Naive thymus-derived CD4-positive, alpha-beta T cell (primary cell): Measurements from ENCODE around the gene VRK2. TPM values are rescaled to one million over a fixed set of nuclear protein-coding genes. Genes with fewer than 3 reads are reported as not detected.
"Not testable (repeated sequence)": the region's sequence is repeated elsewhere in the genome, so short reads cannot be mapped to it uniquely, and the experiment has no call there.

ENCODE experiments used
- ATAC-seq: fragments of 150-1000 bp; cut with Tn5 transposase; 2 replicates; pipeline ENCODE4 v1.10.0; 2021; ENCODE audit warnings: mild to moderate bottlenecking, moderate library complexity
- CTCF ChIA-PET: fragments of 350-600 bp; sonication (Branson Sonifier 250); formaldehyde crosslinking; loops from one replicate; lab custom pipeline; 2021; ENCODE audit warnings: antibody characterized with exemption; lab: Charles Lee
- POLR2A ChIA-PET: fragments of 350-600 bp; sonication (Branson Sonifier 250); formaldehyde crosslinking; loops from one replicate; lab custom pipeline; 2021; ENCODE audit warnings: antibody characterized with exemption, inconsistent platforms; lab: Charles Lee
- DNase-seq, 9 donors: peaks; one replicate each; pipeline versions ENCODE4 v3.0.0 to v3.0.0-alpha.2; 2020 to 2022; ENCODE audit warnings: mixed read lengths in 1 of 9
- H3K27ac ChIP-seq: one replicate; pipeline ENCODE4 v1.7.0; 2013; ENCODE audit warnings: mild to moderate bottlenecking, low read depth, low read length, moderate library complexity
- H3K27me3 ChIP-seq, 2 donors: one replicate each; pipeline ENCODE4 v1.7.0; 2013; ENCODE audit warnings: low read length in 2 of 2, mild to moderate bottlenecking in 2 of 2, moderate library complexity in 2 of 2; ENCODE audit not compliant: control insufficient read depth in 2 of 2, insufficient read depth in 2 of 2
- H3K36me3 ChIP-seq, 3 experiments: 1 replicate in 2 of 3; 2 replicates in 1 of 3; pipeline ENCODE4 v1.7.0; 2013; ENCODE audit warnings: low read length in 3 of 3, mild to moderate bottlenecking in 3 of 3, moderate library complexity in 1 of 3; ENCODE audit not compliant: insufficient read depth in 3 of 3, control insufficient read depth in 2 of 3
- H3K4me1 ChIP-seq, 2 donors: one replicate each; pipeline ENCODE4 v1.7.0; 2013; ENCODE audit warnings: low read length in 2 of 2, mild to moderate bottlenecking in 2 of 2, moderate library complexity in 1 of 2; ENCODE audit not compliant: control insufficient read depth in 2 of 2, insufficient read depth in 2 of 2
- H3K4me3 ChIP-seq: 2 replicates; pipeline ENCODE4 v1.7.0; 2013; ENCODE audit warnings: mild to moderate bottlenecking, low read length
- H3K9me3 ChIP-seq, 3 experiments: 1 replicate in 2 of 3; 2 replicates in 1 of 3; pipeline ENCODE4 v1.7.0; 2013; ENCODE audit warnings: low read length in 3 of 3; ENCODE audit not compliant: control insufficient read depth in 2 of 3
- H3K27ac Mint-ChIP-seq, 9 donors: one replicate each; pipeline ENCODE4 v1.8.0; 2020 to 2022; ENCODE audit warnings: mixed read lengths in 9 of 9, mild to moderate bottlenecking in 8 of 9, moderate library complexity in 5 of 9, inconsistent platforms in 2 of 9
- H3K27me3 Mint-ChIP-seq, 5 donors: one replicate each; pipeline ENCODE4 v1.8.0; 2021 to 2022; ENCODE audit warnings: mixed read lengths in 5 of 5, mild to moderate bottlenecking in 1 of 5
- H3K36me3 Mint-ChIP-seq, 5 donors: one replicate each; pipeline ENCODE4 v1.8.0; 2020 to 2022; ENCODE audit warnings: mixed read lengths in 5 of 5, mild to moderate bottlenecking in 3 of 5, inconsistent platforms in 1 of 5
- H3K4me1 Mint-ChIP-seq, 7 donors: one replicate each; pipeline ENCODE4 v1.8.0; 2020 to 2022; ENCODE audit warnings: mixed read lengths in 7 of 7, mild to moderate bottlenecking in 3 of 7, inconsistent platforms in 1 of 7
- H3K4me3 Mint-ChIP-seq, 10 donors: one replicate each; pipeline ENCODE4 v1.8.0; 2020 to 2022; ENCODE audit warnings: mild to moderate bottlenecking in 10 of 10, mixed read lengths in 10 of 10, moderate library complexity in 6 of 10, inconsistent platforms in 2 of 10
- H3K9me3 Mint-ChIP-seq, 11 donors: one replicate each; pipeline ENCODE4 v1.8.0; 2020 to 2022; ENCODE audit warnings: mixed read lengths in 11 of 11, mild to moderate bottlenecking in 4 of 11, inconsistent platforms in 1 of 11, moderate library complexity in 1 of 11
- intact Hi-C, 2 donors: fragments of 100-400 bp; cut with micrococcal nuclease; formaldehyde crosslinking; loops; one replicate each; pipeline ENCODE4 v1.15.1; 2023
- polyA plus RNA-seq, 2 donors: library from polyadenylated mRNA; unstranded; fragments of 300-500 nt; fragmentation: Illumina TruSeq; gene quantifications; one replicate each; pipeline ENCODE4 v1.2.3, GENCODE V29; 2021
- total RNA-seq, 6 experiments: library from RNA in 5 of 6; stranded (reverse) in 5 of 6; gene quantifications; 1 replicate in 5 of 6; 2 replicates in 1 of 6; pipeline ENCODE4 v1.2.3 and lab custom pipeline; 2021 to 2026

VRK2 gene
- total and polyA plus RNA-seq, 7 experiments from 2014 or later: 13.1 to 24.5 (median 15.2) TPM

- Mint-ChIP-seq H3K4me1 (no peaks in the 10 kb centered on the region), H3K9me3 (peaks cover 0 to 25% (median 3%) of the 10 kb centered on the region in 11 donors), H3K4me3 (no peak overlapping the region), H3K27me3 (no peaks in the 10 kb centered on the region), H3K27ac (no peak overlapping the region), H3K36me3 (peaks cover 0 to 16% (median 6%) of the 10 kb centered on the region in 5 donors)
- no peak overlapping the region for H3K4me3 ChIP-seq
- no peaks in the 10 kb centered on the region for H3K4me1 ChIP-seq
- ChIA-PET CTCF (no interaction called here), POLR2A (no interaction called here)
- H3K27ac ChIP-seq: no peak overlapping the region
- H3K36me3 ChIP-seq: no peaks in the 10 kb centered on the region
- DNase-seq (no peak), ATAC-seq (no peak)
- H3K27me3 ChIP-seq: no peaks in the 10 kb centered on the region
- H3K9me3 ChIP-seq: no peaks in the 10 kb centered on the region
- intact Hi-C loops: no loop called here
Observed at GRCh38 chr2:58180635-58181034, 134.0 kb downstream of the VRK2 start.

- H3K27ac Mint-ChIP-seq: no peak overlapping the region
- Histone ChIP-seq H3K27me3 (no peaks in the 10 kb centered on the region), H3K36me3 (no peaks in the 10 kb centered on the region), H3K4me1 (no peaks in the 10 kb centered on the region), H3K9me3 (no peaks in the 10 kb centered on the region), H3K4me3 (no peak overlapping the region), H3K27ac (no peak overlapping the region)
- DNase-seq: no peak
- intact Hi-C loops: no loop called here
- peaks cover 0 to 22% (median 6%) of the 10 kb centered on the region in 5 donors for H3K36me3 Mint-ChIP-seq
- no peaks in the 10 kb centered on the region for H3K4me1 Mint-ChIP-seq
- H3K4me3 Mint-ChIP-seq: no peak overlapping the region
- no peak for ATAC-seq
- POLR2A ChIA-PET: no interaction called here
- H3K27me3 Mint-ChIP-seq: no peaks in the 10 kb centered on the region
- CTCF ChIA-PET: no interaction called here
- peaks cover 0 to 23% (median 3%) of the 10 kb centered on the region in 11 donors for H3K9me3 Mint-ChIP-seq
Observed at GRCh38 chr2:58182527-58182926, 135.9 kb downstream of the VRK2 start.

GRCh38 chr2:58186501-58186900 lies 139.9 kb downstream of the VRK2 start:
- intact Hi-C loops: no loop called here
- ChIA-PET CTCF (no interaction called here), POLR2A (no interaction called here)
- Histone ChIP-seq H3K4me1 (no peaks in the 10 kb centered on the region), H3K27me3 (no peaks in the 10 kb centered on the region), H3K36me3 (no peaks in the 10 kb centered on the region), H3K4me3 (no peak overlapping the region), H3K9me3 (no peaks in the 10 kb centered on the region), H3K27ac (no peak overlapping the region)
- DNase-seq (no peak), ATAC-seq (no peak)
- Mint-ChIP-seq H3K27ac (no peak overlapping the region), H3K36me3 (peaks cover 0 to 15% (median 0%) of the 10 kb centered on the region in 5 donors), H3K4me1 (no peaks in the 10 kb centered on the region), H3K4me3 (no peak overlapping the region), H3K27me3 (no peaks in the 10 kb centered on the region), H3K9me3 (peaks cover 0 to 3% (median 0%) of the 10 kb centered on the region in 11 donors)

DNA sequence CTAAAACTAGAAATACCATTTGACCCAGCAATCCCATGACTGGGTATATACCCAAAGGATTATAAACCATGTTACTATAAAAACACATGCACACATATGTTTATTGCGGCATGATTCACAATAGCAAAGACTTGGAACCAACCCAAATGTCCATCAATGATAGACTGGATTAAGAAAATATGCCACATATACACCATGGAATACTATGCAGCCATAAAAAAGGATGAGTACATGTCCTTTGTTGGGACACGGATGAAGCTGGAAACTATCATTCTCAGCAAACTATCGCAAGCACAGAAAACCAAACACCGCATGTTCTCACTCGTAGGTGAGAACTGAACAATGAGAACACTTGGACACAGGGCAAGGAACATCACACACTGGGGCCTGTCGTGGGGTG lies 140.4 kb downstream of the VRK2 start:
- H3K27ac ChIP-seq, H3K4me3 ChIP-seq, CTCF ChIA-PET, ATAC-seq, H3K9me3 ChIP-seq, H3K27me3 Mint-ChIP-seq, H3K27ac Mint-ChIP-seq, H3K4me1 Mint-ChIP-seq, H3K36me3 ChIP-seq, POLR2A ChIA-PET, H3K4me3 Mint-ChIP-seq, H3K27me3 ChIP-seq, H3K9me3 Mint-ChIP-seq, intact Hi-C loops, H3K4me1 ChIP-seq, DNase-seq: not testable (repeated sequence)
- peaks cover 0 to 15% (median 0%) of the 10 kb centered on the region in 5 donors for H3K36me3 Mint-ChIP-seq

DNA sequence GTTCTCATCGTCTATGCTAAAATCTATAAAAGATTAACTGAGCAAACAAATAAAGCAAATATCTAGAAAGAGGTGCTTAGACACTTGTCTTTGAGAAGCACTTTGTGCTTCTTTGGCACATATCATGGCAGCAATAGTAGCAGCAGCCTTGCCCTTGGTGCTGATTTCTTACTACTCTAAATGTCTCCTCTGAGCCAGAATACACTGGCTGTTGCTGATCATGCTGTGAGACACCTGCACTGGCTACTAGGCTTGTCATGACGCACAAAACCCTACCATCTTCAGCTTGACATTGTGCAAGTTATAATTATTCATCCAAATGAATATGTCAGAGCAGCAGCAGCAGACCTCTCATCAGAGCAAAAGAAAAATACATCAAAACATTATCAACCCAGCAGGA lies 147.9 kb downstream of the VRK2 start:
- H3K36me3 Mint-ChIP-seq: peaks cover 0 to 2% (median 0%) of the 10 kb centered on the region in 5 donors
- Histone ChIP-seq H3K27me3 (no peaks in the 10 kb centered on the region), H3K27ac (no peak overlapping the region), H3K4me3 (no peak overlapping the region), H3K36me3 (no peaks in the 10 kb centered on the region), H3K9me3 (no peaks in the 10 kb centered on the region), H3K4me1 (no peaks in the 10 kb centered on the region)
- POLR2A ChIA-PET: no interaction called here
- no peak overlapping the region for H3K27ac Mint-ChIP-seq
- H3K9me3 Mint-ChIP-seq: no peaks in the 10 kb centered on the region
- ATAC-seq (no peak), DNase-seq (no peak)
- H3K27me3 Mint-ChIP-seq: no peaks in the 10 kb centered on the region
- H3K4me1 Mint-ChIP-seq: peaks cover 0 to 2% (median 0%) of the 10 kb centered on the region in 7 donors
- CTCF ChIA-PET: no interaction called here
- intact Hi-C loops: no loop called here
- H3K4me3 Mint-ChIP-seq: no peak overlapping the region

DNA sequence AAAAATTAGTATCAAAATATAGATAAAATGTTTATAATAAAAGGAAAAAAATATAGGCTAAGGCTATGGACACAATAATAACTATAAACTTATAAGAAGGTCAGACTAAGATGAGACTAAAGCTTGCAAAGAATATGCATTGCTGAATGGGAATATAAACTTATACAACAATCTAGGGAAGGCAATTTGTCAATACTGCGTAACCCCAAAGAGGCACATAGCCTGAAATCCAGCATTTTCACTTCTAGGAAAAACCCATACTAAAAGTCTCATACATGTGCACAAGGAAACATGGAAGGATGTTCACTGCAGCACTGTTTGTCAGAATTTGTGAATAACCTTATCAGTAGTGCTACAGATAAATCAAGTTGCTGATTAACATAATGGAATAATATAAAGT lies 149.1 kb downstream of the VRK2 start:
- H3K9me3 ChIP-seq: no peaks in the 10 kb centered on the region
- H3K27me3 Mint-ChIP-seq: no peaks in the 10 kb centered on the region
- intact Hi-C loops: no loop called here
- CTCF ChIA-PET: no interaction called here
- no peak overlapping the region for H3K27ac ChIP-seq
- H3K4me3 ChIP-seq: no peak overlapping the region
- DNase-seq (no peak), ATAC-seq (no peak)
- H3K4me1 ChIP-seq: no peaks in the 10 kb centered on the region
- H3K4me3 Mint-ChIP-seq: no peak overlapping the region
- H3K9me3 Mint-ChIP-seq: no peaks in the 10 kb centered on the region
- no peaks in the 10 kb centered on the region for H3K36me3 ChIP-seq
- POLR2A ChIA-PET: no interaction called here
- no peaks in the 10 kb centered on the region for H3K27me3 ChIP-seq
- peaks cover 0 to 2% (median 0%) of the 10 kb centered on the region in 7 donors for H3K4me1 Mint-ChIP-seq
- no peak overlapping the region for H3K27ac Mint-ChIP-seq
- H3K36me3 Mint-ChIP-seq: peaks cover 0 to 2% (median 0%) of the 10 kb centered on the region in 5 donors

DNA sequence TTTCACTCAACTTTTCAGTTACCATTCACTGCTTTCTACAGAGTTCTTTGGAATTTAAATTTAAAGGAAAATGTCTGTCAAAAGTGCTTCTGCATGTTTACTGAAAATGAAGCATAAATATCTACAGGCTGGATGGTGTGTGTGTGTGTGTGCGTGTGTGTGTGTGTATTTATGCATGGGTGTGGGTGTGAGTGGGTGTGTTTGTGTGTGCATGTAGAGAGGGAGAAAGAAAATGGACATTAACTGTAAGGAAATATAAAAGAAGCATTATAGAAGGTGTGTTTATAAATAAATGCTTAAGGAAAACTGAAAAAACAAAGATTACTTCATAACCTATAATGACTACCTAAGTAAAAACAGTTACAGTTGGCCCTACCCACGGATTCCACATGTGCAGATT lies 151.3 kb downstream of the VRK2 start:
- Mint-ChIP-seq H3K4me3 (no peak overlapping the region), H3K27ac (no peak overlapping the region), H3K27me3 (no peaks in the 10 kb centered on the region), H3K9me3 (no peaks in the 10 kb centered on the region), H3K4me1 (peaks cover 0 to 2% (median 0%) of the 10 kb centered on the region in 7 donors), H3K36me3 (peaks cover 0 to 2% (median 0%) of the 10 kb centered on the region in 5 donors)
- Histone ChIP-seq H3K4me3 (no peak overlapping the region), H3K9me3 (no peaks in the 10 kb centered on the region), H3K27ac (no peak overlapping the region), H3K36me3 (no peaks in the 10 kb centered on the region), H3K4me1 (no peaks in the 10 kb centered on the region), H3K27me3 (no peaks in the 10 kb centered on the region)
- ChIA-PET CTCF (no interaction called here), POLR2A (no interaction called here)
- intact Hi-C loops: no loop called here
- ATAC-seq (no peak), DNase-seq (no peak)
